Muscle of arm (tissue), 12 donors: ENCODE results near the gene CTAGE15. TPM values are rescaled to one million over a fixed set of nuclear protein-coding genes. Genes with fewer than 3 reads are reported as not detected.

ENCODE experiments used
- polyA plus RNA-seq, 12 donors: library from polyadenylated mRNA; unstranded; fragments of 120-200 nt; gene quantifications; one replicate each; pipeline ENCODE4 v1.2.1, GENCODE V29; 2013; ENCODE audit not compliant: insufficient read length in 12 of 12

Gene CTAGE15
- polyA plus RNA-seq, 12 donors = 0.12 to 8.3 (median 0.75) TPM; not detected in 6

Other genes starting within 250 kb of the CTAGE15 start
- gene FAM131B, start 209.1 kb upstream of the CTAGE15 start, polyA plus RNA-seq = 10 to 100 TPM in 1 of 12 donors, 1 to 10 TPM in 10, not detected in 1; 1.6 to 10.3 (median 2.1) TPM
- 100 to 1,000 TPM in 11 of 12 donors, not detected in 1; 151 to 656 (median 188) TPM for gene ZYX, start 190.5 kb upstream of the CTAGE15 start, polyA plus RNA-seq
- 10 to 100 TPM in 1 of 12 donors, 1 to 10 TPM in 9, not detected in 2; 1.5 to 15.4 (median 3.8) TPM for gene EPHA1, start 162.9 kb upstream of the CTAGE15 start, polyA plus RNA-seq
- not detected for gene TAS2R60, start 128.3 kb upstream of the CTAGE15 start, polyA plus RNA-seq
- gene TAS2R41, start 93.9 kb upstream of the CTAGE15 start, polyA plus RNA-seq = not detected
- gene TCAF2, start 49.2 kb downstream of the CTAGE15 start, polyA plus RNA-seq = 10 to 100 TPM in 8 of 12 donors, 1 to 10 TPM in 3, not detected in 1; 6.8 to 26.2 (median 13.3) TPM
- gene CTAGE6, start 185.9 kb downstream of the CTAGE15 start, polyA plus RNA-seq = 1 to 10 TPM in 1 of 12 donors, under 1 TPM in 6, not detected in 5; 0.20 to 1.5 (median 0.31) TPM